WTC11 (cell line): ENCODE measurements around the gene SLCO2A1.

Experiments
- ATF1 ChIP-seq: sonication (generic); formaldehyde crosslinking; IDR thresholded peaks from 2 replicates; pipeline ENCODE4 v1.8.1; 2023; ENCODE audit warnings: mild to moderate bottlenecking, moderate library complexity, missing genetic modification reagents
- ATF3 ChIP-seq: sonication (generic); formaldehyde crosslinking; conservative IDR thresholded peaks from 2 replicates; pipeline ENCODE4 v1.8.1; 2022; ENCODE audit warnings: mild to moderate bottlenecking, missing genetic modification reagents
- CREM ChIP-seq: sonication (generic); formaldehyde crosslinking; IDR thresholded peaks from 2 replicates; pipeline ENCODE4 v1.8.1; 2022; ENCODE audit warnings: mild to moderate bottlenecking, missing genetic modification reagents, moderate library complexity
- CTCF ChIP-seq: fragments of 200-600 bp; IDR thresholded peaks from 2 replicates; pipeline ENCODE4 v1.8.0; 2022; ENCODE audit warnings: antibody characterized with exemption
- ESRRA ChIP-seq: sonication (generic); formaldehyde crosslinking; IDR thresholded peaks from 2 replicates; pipeline ENCODE4 v1.8.1; 2022; ENCODE audit warnings: mild to moderate bottlenecking, missing genetic modification reagents, borderline replicate concordance
- ETV6 ChIP-seq: sonication (generic); formaldehyde crosslinking; IDR thresholded peaks from 2 replicates; pipeline ENCODE4 v1.8.1; 2022; ENCODE audit warnings: mild to moderate bottlenecking, missing genetic modification reagents
- FOXK1 ChIP-seq: sonication (generic); formaldehyde crosslinking; IDR thresholded peaks from 2 replicates; pipeline ENCODE4 v1.8.0; 2022; ENCODE audit warnings: mild to moderate bottlenecking, moderate library complexity, missing genetic modification reagents
- GABPB1 ChIP-seq: sonication (generic); formaldehyde crosslinking; IDR thresholded peaks from 2 replicates; pipeline ENCODE4 v1.8.1; 2023; ENCODE audit warnings: mild to moderate bottlenecking, missing genetic modification reagents
- NR3C1 ChIP-seq: sonication (generic); formaldehyde crosslinking; conservative IDR thresholded peaks from 2 replicates; pipeline ENCODE4 v1.8.1; 2023; ENCODE audit warnings: low read depth, mild to moderate bottlenecking, missing genetic modification reagents
- ZNF281 ChIP-seq: sonication (generic); formaldehyde crosslinking; IDR thresholded peaks from 2 replicates; pipeline ENCODE4 v1.8.0; 2023; ENCODE audit warnings: mild to moderate bottlenecking, missing genetic modification reagents
- ZNF317 ChIP-seq: sonication (generic); formaldehyde crosslinking; IDR thresholded peaks from 2 replicates; pipeline ENCODE4 v1.8.1; 2023; ENCODE audit warnings: low read depth, mild to moderate bottlenecking, moderate library complexity, missing genetic modification reagents, borderline replicate concordance

DNA sequence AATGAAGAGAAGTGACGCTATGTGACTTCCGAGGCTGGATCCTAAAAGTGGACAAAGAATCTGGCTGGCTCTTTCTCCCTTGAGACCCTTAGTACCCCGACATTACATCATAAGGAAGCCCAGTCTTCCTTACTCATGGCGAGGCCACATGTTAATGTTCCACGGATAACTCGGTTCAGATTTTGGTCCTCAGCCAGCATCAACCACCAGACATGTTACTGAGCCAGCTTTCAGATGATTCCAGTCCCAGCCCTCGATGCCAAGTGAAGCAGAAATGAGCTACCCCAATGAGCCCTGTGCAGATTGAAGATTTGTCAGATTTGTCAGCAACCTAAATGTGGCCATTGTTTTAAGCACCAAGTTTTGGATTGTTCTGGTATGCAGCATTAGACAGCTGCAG lies 46.6 kb downstream of the SLCO2A1 start:
- TF ChIP-seq FOXK1 (CRISPR knock-in tag) = no peak
- TF ChIP-seq CREM (CRISPR knock-in tag) = no peak
- TF ChIP-seq ZNF281 (CRISPR knock-in tag) = no peak
- TF ChIP-seq ZNF317 (CRISPR knock-in tag) = no peak
- TF ChIP-seq ETV6 = no peak
- no peak for TF ChIP-seq GABPB1
- no peak for TF ChIP-seq ATF1
- no peak for TF ChIP-seq CTCF
- no peak for TF ChIP-seq NR3C1 (CRISPR knock-in tag)
- no peak for TF ChIP-seq ATF3 (CRISPR knock-in tag)
- no peak for TF ChIP-seq ESRRA (CRISPR knock-in tag)
